ENCODE measurements around the gene LHPP. TPM values are rescaled to one million over a fixed set of nuclear protein-coding genes. Genes with fewer than 3 reads are reported as not detected.

LHPP gene
- total RNA-seq, 1 experiment from 2014 or later = 24.7 TPM

- CTCF ChIA-PET = no interaction called here
- H3K27me3 ChIP-seq (ENCODE audit: insufficient read depth, low read depth) = no peaks in the 10 kb centered on the region
- no peak overlapping the region for H2AFZ ChIP-seq
- POLR2A ChIA-PET (ENCODE audit: unreplicated experiment) = no interaction called here
- no peak overlapping the region for H3K4me3 ChIP-seq
- H3K9me2 ChIP-seq (ENCODE audit: insufficient read depth) = no peaks in the 10 kb centered on the region
- no peaks in the 10 kb centered on the region for H3K79me2 ChIP-seq (ENCODE audit: low read depth)
- no TSS peak for BruUV-seq (replicated peaks)
- no peak for DNase-seq
- no peaks in the 10 kb centered on the region for H4K20me1 ChIP-seq (ENCODE audit: insufficient read depth)
- no peaks in the 10 kb centered on the region for H3K9me3 ChIP-seq (ENCODE audit: insufficient read depth, low read depth)
- peaks cover 16% of the 10 kb centered on the region for H3K4me1 ChIP-seq (replicated peaks; ENCODE audit: insufficient read depth)
- TF ChIP-seq EZH2 (IDR thresholded peaks at IDR 0.05; ENCODE audit: low read depth) (no peak), CTCF (conservative IDR thresholded peaks at IDR 0.05) (no peak)
- H3K36me3 ChIP-seq (ENCODE audit: low read depth) = no peaks in the 10 kb centered on the region
- no peaks in the 10 kb centered on the region for H3F3A ChIP-seq (ENCODE audit: insufficient read depth, low read depth)
- no peak overlapping the region for H3K4me2 ChIP-seq
- H3K27ac ChIP-seq = no peak overlapping the region
- intact Hi-C loops (cut with micrococcal nuclease; ENCODE audit: unreplicated experiment) = no loop called here
Observed at GRCh38 chr10:124644236-124644635, 182.6 kb downstream of the LHPP start.

- Histone ChIP-seq H3K9me3 (ENCODE audit: insufficient read depth, low read depth) (no peaks in the 10 kb centered on the region), H4K20me1 (ENCODE audit: insufficient read depth) (no peaks in the 10 kb centered on the region), H3K27ac (no peak overlapping the region), H2AFZ (no peak overlapping the region), H3K27me3 (ENCODE audit: insufficient read depth, low read depth) (no peaks in the 10 kb centered on the region), H3K4me3 (no peak overlapping the region), H3K4me2 (no peak overlapping the region), H3K36me3 (ENCODE audit: low read depth) (no peaks in the 10 kb centered on the region), H3K4me1 (replicated peaks; ENCODE audit: insufficient read depth) (peaks cover 16% of the 10 kb centered on the region), H3F3A (ENCODE audit: insufficient read depth, low read depth) (no peaks in the 10 kb centered on the region), H3K9me2 (ENCODE audit: insufficient read depth) (no peaks in the 10 kb centered on the region), H3K79me2 (ENCODE audit: low read depth) (no peaks in the 10 kb centered on the region)
- DNase-seq = no peak
- intact Hi-C loops (cut with micrococcal nuclease; ENCODE audit: unreplicated experiment) = no loop called here
- POLR2A ChIA-PET (ENCODE audit: unreplicated experiment) = no interaction called here
- CTCF ChIA-PET = interaction anchor here (0.7 kb wide), 1 partner anchor 189 kb away, joined by 3 read pairs; no protein-coding TSS in a partner anchor
- no peak for TF ChIP-seq CTCF (conservative IDR thresholded peaks at IDR 0.05)
- no peak for TF ChIP-seq EZH2 (IDR thresholded peaks at IDR 0.05; ENCODE audit: low read depth)
- BruUV-seq (replicated peaks) = no TSS peak
Observed at GRCh38 chr10:124644771-124645415, 183.3 kb downstream of the LHPP start.

- H3K27ac ChIP-seq = no peak overlapping the region
- no peak overlapping the region for H2AFZ ChIP-seq
- intact Hi-C loops (cut with micrococcal nuclease; ENCODE audit: unreplicated experiment) = no loop called here
- no peaks in the 10 kb centered on the region for H3K9me2 ChIP-seq (ENCODE audit: insufficient read depth)
- H3K9me3 ChIP-seq (ENCODE audit: insufficient read depth, low read depth) = no peaks in the 10 kb centered on the region
- no peak for TF ChIP-seq CTCF (conservative IDR thresholded peaks at IDR 0.05)
- no peak for TF ChIP-seq EZH2 (IDR thresholded peaks at IDR 0.05; ENCODE audit: low read depth)
- ChIA-PET POLR2A (ENCODE audit: unreplicated experiment) (no interaction called here), CTCF (interaction anchor here (0.6 to 0.7 kb wide), 2 partner anchors 19 to 190 kb away, joined by 3 read pairs; no protein-coding TSS in a partner anchor)
- no peaks in the 10 kb centered on the region for H3K36me3 ChIP-seq (ENCODE audit: low read depth)
- H3K4me2 ChIP-seq = no peak overlapping the region
- no peak for DNase-seq
- no peaks in the 10 kb centered on the region for H3K27me3 ChIP-seq (ENCODE audit: insufficient read depth, low read depth)
- peaks cover 16% of the 10 kb centered on the region for H3K4me1 ChIP-seq (replicated peaks; ENCODE audit: insufficient read depth)
- no peaks in the 10 kb centered on the region for H3F3A ChIP-seq (ENCODE audit: insufficient read depth, low read depth)
- no peaks in the 10 kb centered on the region for H4K20me1 ChIP-seq (ENCODE audit: insufficient read depth)
- BruUV-seq (replicated peaks) = no TSS peak
- H3K4me3 ChIP-seq = no peak overlapping the region
- H3K79me2 ChIP-seq (ENCODE audit: low read depth) = no peaks in the 10 kb centered on the region
Observed at GRCh38 chr10:124645467-124646095, 184.0 kb downstream of the LHPP start.
